GM12891 (cell line): ENCODE measurements around the gene CEMIP.

ENCODE experiments used
- POU2F2 ChIP-seq: IDR thresholded peaks from 2 replicates; pipeline ENCODE4 v1.6.1; 2011; ENCODE audit warnings: low read depth, mild to moderate bottlenecking, control low read depth, low read length, moderate library complexity
- TAF1 ChIP-seq: IDR thresholded peaks from 2 replicates; pipeline ENCODE4 v1.6.1; 2011; ENCODE audit warnings: low read depth, low read length, control low read depth

- TF ChIP-seq TAF1: no peak
- no peak for TF ChIP-seq POU2F2
Observed at GRCh38 chr15:80730926-80731325, 48.2 kb upstream of the CEMIP start.
